ENCODE results near the gene PTTG1IP.

The PTTG1IP gene

GRCh38 chr21:44910229-44911067 lies 37.0 kb upstream of the PTTG1IP start:
- no peak for DNase-seq (ENCODE audit: insufficient read length, low spot score)
- FAIRE-seq, result no peak

GRCh38 chr21:44909719-44910118 lies 36.2 kb upstream of the PTTG1IP start:
- no peak for FAIRE-seq
- no peak for DNase-seq (ENCODE audit: insufficient read length, low spot score)
- TF ChIP-seq POU2F2 (IDR thresholded peaks at IDR 0.05; ENCODE audit: low read depth, low read length), result no peak
- TF ChIP-seq POLR2AphosphoS5 (IDR thresholded peaks at IDR 0.05; ENCODE audit: low read depth, low read length), result no peak
- TF ChIP-seq PAX5 (IDR thresholded peaks at IDR 0.05; ENCODE audit: insufficient read depth, low read length, severe bottlenecking), result no peak
- TF ChIP-seq SPI1 (IDR thresholded peaks at IDR 0.05; ENCODE audit: low read depth, low read length), result no peak
- no peak for TF ChIP-seq POLR2A (IDR thresholded peaks at IDR 0.05; ENCODE audit: low read depth, low read length)
- TF ChIP-seq TAF1 (IDR thresholded peaks at IDR 0.05; ENCODE audit: low read depth, low read length), result no peak

More at GRCh38 chr21:44910229-44911067, 37.0 kb upstream of the PTTG1IP start:
- TF ChIP-seq POU2F2 (IDR thresholded peaks at IDR 0.05; ENCODE audit: low read depth, low read length), result no peak
- TF ChIP-seq PAX5 (IDR thresholded peaks at IDR 0.05; ENCODE audit: insufficient read depth, low read length, severe bottlenecking), result no peak
- TF ChIP-seq POLR2AphosphoS5 (IDR thresholded peaks at IDR 0.05; ENCODE audit: low read depth, low read length), result no peak
- TF ChIP-seq SPI1 (IDR thresholded peaks at IDR 0.05; ENCODE audit: low read depth, low read length), result no peak
- no peak for TF ChIP-seq TAF1 (IDR thresholded peaks at IDR 0.05; ENCODE audit: low read depth, low read length)
- no peak for TF ChIP-seq POLR2A (IDR thresholded peaks at IDR 0.05; ENCODE audit: low read depth, low read length)

- FAIRE-seq, result no peak
- TF ChIP-seq SPI1 (IDR thresholded peaks at IDR 0.05; ENCODE audit: low read depth, low read length), result no peak
- no peak for TF ChIP-seq POLR2AphosphoS5 (IDR thresholded peaks at IDR 0.05; ENCODE audit: low read depth, low read length)
- TF ChIP-seq PAX5 (IDR thresholded peaks at IDR 0.05; ENCODE audit: insufficient read depth, low read length, severe bottlenecking), result no peak
- no peak for TF ChIP-seq POLR2A (IDR thresholded peaks at IDR 0.05; ENCODE audit: low read depth, low read length)
- no peak for TF ChIP-seq POU2F2 (IDR thresholded peaks at IDR 0.05; ENCODE audit: low read depth, low read length)
Measured at GRCh38 chr21:44908908-44909307, 35.4 kb upstream of the PTTG1IP start.

GRCh38 chr21:44907966-44908895 lies 34.7 kb upstream of the PTTG1IP start:
- FAIRE-seq (no peak), DNase-seq (ENCODE audit: insufficient read length, low spot score) (no peak)
- TF ChIP-seq POLR2AphosphoS5 (IDR thresholded peaks at IDR 0.05; ENCODE audit: low read depth, low read length), result no peak
- peak; percentile 31; the same call in 1 of the 2 replicates for TF ChIP-seq SPI1 (IDR thresholded peaks at IDR 0.05; ENCODE audit: low read depth, low read length)

More at GRCh38 chr21:44908908-44909307, 35.4 kb upstream of the PTTG1IP start:
- no peak for DNase-seq (ENCODE audit: insufficient read length, low spot score)

GRCh38 chr21:44907225-44907965 lies 33.9 kb upstream of the PTTG1IP start:
- FAIRE-seq (no peak), DNase-seq (ENCODE audit: insufficient read length, low spot score) (no peak)
- TF ChIP-seq POLR2AphosphoS5 (IDR thresholded peaks at IDR 0.05; ENCODE audit: low read depth, low read length) (no peak), SPI1 (IDR thresholded peaks at IDR 0.05; ENCODE audit: low read depth, low read length) (no peak), PAX5 (IDR thresholded peaks at IDR 0.05; ENCODE audit: insufficient read depth, low read length, severe bottlenecking) (no peak), TAF1 (IDR thresholded peaks at IDR 0.05; ENCODE audit: low read depth, low read length) (no peak), POLR2A (IDR thresholded peaks at IDR 0.05; ENCODE audit: low read depth, low read length) (no peak), POU2F2 (IDR thresholded peaks at IDR 0.05; ENCODE audit: low read depth, low read length) (no peak)

- FAIRE-seq (no peak), DNase-seq (ENCODE audit: insufficient read length, low spot score) (no peak)
- TF ChIP-seq POU2F2 (IDR thresholded peaks at IDR 0.05; ENCODE audit: low read depth, low read length) (no peak), PAX5 (IDR thresholded peaks at IDR 0.05; ENCODE audit: insufficient read depth, low read length, severe bottlenecking) (no peak), POLR2AphosphoS5 (IDR thresholded peaks at IDR 0.05; ENCODE audit: low read depth, low read length) (no peak), POLR2A (IDR thresholded peaks at IDR 0.05; ENCODE audit: low read depth, low read length) (no peak), TAF1 (IDR thresholded peaks at IDR 0.05; ENCODE audit: low read depth, low read length) (no peak), SPI1 (IDR thresholded peaks at IDR 0.05; ENCODE audit: low read depth, low read length) (no peak)
Measured at GRCh38 chr21:44905728-44906090, 32.2 kb upstream of the PTTG1IP start.

- FAIRE-seq, result no peak
- TF ChIP-seq TAF1 (IDR thresholded peaks at IDR 0.05; ENCODE audit: low read depth, low read length) (no peak), POU2F2 (IDR thresholded peaks at IDR 0.05; ENCODE audit: low read depth, low read length) (no peak), SPI1 (IDR thresholded peaks at IDR 0.05; ENCODE audit: low read depth, low read length) (no peak), PAX5 (IDR thresholded peaks at IDR 0.05; ENCODE audit: insufficient read depth, low read length, severe bottlenecking) (no peak), POLR2AphosphoS5 (IDR thresholded peaks at IDR 0.05; ENCODE audit: low read depth, low read length) (no peak), POLR2A (IDR thresholded peaks at IDR 0.05; ENCODE audit: low read depth, low read length) (no peak)
- DNase-seq (ENCODE audit: insufficient read length, low spot score), result no peak
Measured at GRCh38 chr21:44905016-44905727, 31.7 kb upstream of the PTTG1IP start.

GRCh38 chr21:44904141-44904923 lies 30.8 kb upstream of the PTTG1IP start:
- no peak for TF ChIP-seq TAF1 (IDR thresholded peaks at IDR 0.05; ENCODE audit: low read depth, low read length)
- TF ChIP-seq PAX5 (IDR thresholded peaks at IDR 0.05; ENCODE audit: insufficient read depth, low read length, severe bottlenecking), result no peak
- TF ChIP-seq POLR2A (IDR thresholded peaks at IDR 0.05; ENCODE audit: low read depth, low read length), result no peak
- no peak for TF ChIP-seq SPI1 (IDR thresholded peaks at IDR 0.05; ENCODE audit: low read depth, low read length)
- TF ChIP-seq POU2F2 (IDR thresholded peaks at IDR 0.05; ENCODE audit: low read depth, low read length), result no peak
- FAIRE-seq, result peak; percentile 77
- DNase-seq (ENCODE audit: insufficient read length, low spot score), result no peak

Measured in GM12891 (cell line).